ENCODE measurements around the gene TDRD5.

GRCh38 chr1:179714623-179715022, 123.0 kb downstream of the TDRD5 start:
- TF ChIP-seq CTCF (IDR thresholded peaks at IDR 0.05 in 2 of 3, conservative IDR thresholded peaks at IDR 0.05 in 1 of 3; ENCODE audit: borderline replicate concordance in 1 of 3, insufficient read depth in 1 of 3, low read depth in 2 of 3, low read length in 2 of 3), result no peak
- TF ChIP-seq POLR2AphosphoS5 (IDR thresholded peaks at IDR 0.05; ENCODE audit: low read depth, low read length), result no peak
- no peak for TF ChIP-seq SRF (IDR thresholded peaks at IDR 0.05; ENCODE audit: low read depth)
- no peak for TF ChIP-seq REST (IDR thresholded peaks at IDR 0.05; ENCODE audit: low read depth)
- no peak for TF ChIP-seq ZNF274 (IDR thresholded peaks at IDR 0.05; ENCODE audit: low read depth, low read length)
- no peak for TF ChIP-seq ATF3 (IDR thresholded peaks at IDR 0.05)
- TF ChIP-seq FOSL1 (IDR thresholded peaks at IDR 0.05; ENCODE audit: low read depth), result no peak
- TF ChIP-seq EZH2 (IDR thresholded peaks at IDR 0.05), result no peak
- no peak for TF ChIP-seq POLR2A (IDR thresholded peaks at IDR 0.05; ENCODE audit: borderline replicate concordance, extremely low read depth, insufficient read depth, insufficient read length)
- no peak for TF ChIP-seq EZH2phosphoT487 (IDR thresholded peaks at IDR 0.05; ENCODE audit: borderline replicate concordance)
- no peak for TF ChIP-seq SP1 (IDR thresholded peaks at IDR 0.05; ENCODE audit: low read depth)
- no peak for TF ChIP-seq EGR1 (IDR thresholded peaks at IDR 0.05; ENCODE audit: low read depth)
- TF ChIP-seq SIN3A (IDR thresholded peaks at IDR 0.05; ENCODE audit: low read depth), result no peak
- TF ChIP-seq ZBTB33 (IDR thresholded peaks at IDR 0.05; ENCODE audit: extremely low read depth, insufficient replicate concordance, low read length), result no peak

Data from HCT116 (cell line).